Fibroblast of villous mesenchyme (primary cell): ENCODE measurements around the gene IFT172. TPM values are rescaled to one million over a fixed set of nuclear protein-coding genes. Genes with fewer than 3 reads are reported as not detected.

Experiments
- DNase-seq: peaks from one replicate; pipeline ENCODE4 v3.0.0-alpha.2; 2010; ENCODE audit warnings: low read depth
- H3K4me3 ChIP-seq: 2 replicates; pipeline ENCODE4 v1.5.1; 2011; ENCODE audit warnings: low read depth, mild to moderate bottlenecking, low read length
- total RNA-seq: library from RNA; depleted of rRNA; stranded (reverse); fragments of >200 nt; gene quantifications from 2 replicates; pipeline ENCODE4 v1.2.3, GENCODE V29; 2012
- TF ChIP-seq, protein P1 (sequence below): IDR thresholded peaks from 2 replicates; pipeline ENCODE4 v1.5.1; 2012; ENCODE audit warnings: low read depth, mild to moderate bottlenecking, low read length; ENCODE audit not compliant: insufficient read depth

The IFT172 gene
- total RNA-seq, 1 donor, result 18.1 TPM

- no peak overlapping the region for H3K4me3 ChIP-seq
- TF ChIP-seq, protein P1, sequence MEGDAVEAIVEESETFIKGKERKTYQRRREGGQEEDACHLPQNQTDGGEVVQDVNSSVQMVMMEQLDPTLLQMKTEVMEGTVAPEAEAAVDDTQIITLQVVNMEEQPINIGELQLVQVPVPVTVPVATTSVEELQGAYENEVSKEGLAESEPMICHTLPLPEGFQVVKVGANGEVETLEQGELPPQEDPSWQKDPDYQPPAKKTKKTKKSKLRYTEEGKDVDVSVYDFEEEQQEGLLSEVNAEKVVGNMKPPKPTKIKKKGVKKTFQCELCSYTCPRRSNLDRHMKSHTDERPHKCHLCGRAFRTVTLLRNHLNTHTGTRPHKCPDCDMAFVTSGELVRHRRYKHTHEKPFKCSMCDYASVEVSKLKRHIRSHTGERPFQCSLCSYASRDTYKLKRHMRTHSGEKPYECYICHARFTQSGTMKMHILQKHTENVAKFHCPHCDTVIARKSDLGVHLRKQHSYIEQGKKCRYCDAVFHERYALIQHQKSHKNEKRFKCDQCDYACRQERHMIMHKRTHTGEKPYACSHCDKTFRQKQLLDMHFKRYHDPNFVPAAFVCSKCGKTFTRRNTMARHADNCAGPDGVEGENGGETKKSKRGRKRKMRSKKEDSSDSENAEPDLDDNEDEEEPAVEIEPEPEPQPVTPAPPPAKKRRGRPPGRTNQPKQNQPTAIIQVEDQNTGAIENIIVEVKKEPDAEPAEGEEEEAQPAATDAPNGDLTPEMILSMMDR, result no peak
- DNase-seq, result no peak
Observed at GRCh38 chr2:27461118-27461517, 28.4 kb downstream of the IFT172 start.

DNA sequence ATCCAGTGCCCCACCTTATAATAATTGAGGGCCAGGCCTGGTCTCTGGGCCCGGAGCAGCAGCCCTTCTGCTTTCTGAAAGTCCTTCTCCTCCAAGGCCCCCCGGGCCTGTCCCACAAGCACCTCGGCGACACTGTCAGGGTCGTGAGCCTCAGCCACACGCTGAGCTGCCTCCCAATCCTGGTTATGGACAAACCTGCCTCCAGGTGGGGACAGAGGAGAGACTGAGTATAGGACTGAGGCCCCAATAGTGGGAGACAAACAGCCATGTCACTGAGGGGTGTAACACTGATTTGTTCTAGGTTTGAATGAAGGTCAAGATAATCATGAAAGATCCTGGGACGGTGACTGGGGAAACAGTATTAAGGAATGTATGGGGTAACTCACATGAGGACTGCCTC is 35.6 kb downstream of the IFT172 start:
- TF ChIP-seq, protein P1, result no peak
- no peak for DNase-seq
- no peak overlapping the region for H3K4me3 ChIP-seq

GRCh38 chr2:27451095-27451494 is 38.4 kb downstream of the IFT172 start:
- H3K4me3 ChIP-seq, result no peak overlapping the region
- TF ChIP-seq, protein P1, result no peak
- no peak for DNase-seq

- no peak for DNase-seq
- H3K4me3 ChIP-seq, result no peak overlapping the region
- TF ChIP-seq, protein P1, result no peak
Observed at GRCh38 chr2:27448381-27448780, 41.2 kb downstream of the IFT172 start.

DNA sequence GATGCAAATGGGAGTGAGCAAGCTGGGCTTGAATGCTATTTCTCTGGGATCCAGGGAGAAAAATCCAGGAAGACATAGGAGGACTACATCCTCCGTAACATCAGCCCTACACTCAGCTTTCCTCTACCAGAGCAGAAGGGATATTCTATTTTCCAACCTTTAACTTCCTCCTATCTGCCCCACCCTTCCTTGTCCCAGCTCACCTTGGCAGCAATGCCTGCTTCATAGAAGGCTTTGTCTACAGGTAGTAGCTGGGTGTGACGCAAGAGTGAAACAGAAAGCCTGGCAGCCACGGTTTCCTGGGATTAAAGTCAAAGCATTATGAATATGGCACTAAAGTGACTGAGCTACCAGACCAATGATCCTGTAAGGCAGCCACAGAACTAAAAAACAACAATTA is 43.5 kb downstream of the IFT172 start:
- TF ChIP-seq, protein P1, result no peak
- DNase-seq, result no peak
- H3K4me3 ChIP-seq, result no peak overlapping the region

- no peak for DNase-seq
- TF ChIP-seq, protein P1, result no peak
- no peak overlapping the region for H3K4me3 ChIP-seq
Observed at GRCh38 chr2:27445615-27446014, 43.9 kb downstream of the IFT172 start.

DNA sequence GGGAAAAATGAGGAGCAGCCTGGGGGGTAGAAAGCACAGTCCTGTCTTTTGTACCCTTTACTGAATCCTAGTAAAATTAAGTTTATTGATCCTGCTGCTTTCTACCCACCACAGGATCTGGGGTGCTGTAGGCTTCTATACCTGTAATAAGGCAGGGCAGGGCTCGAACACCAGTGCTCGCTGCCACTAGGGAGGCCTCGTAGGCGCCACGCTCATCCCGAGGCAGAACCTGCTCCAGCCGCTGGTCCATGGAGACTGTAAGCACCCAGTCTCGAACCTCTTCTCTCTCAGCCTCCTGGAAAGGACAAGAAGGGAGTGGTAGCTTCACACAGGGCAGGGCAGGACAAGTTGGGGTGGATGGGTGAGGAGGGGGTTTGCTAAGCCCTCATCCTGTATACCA is 44.4 kb downstream of the IFT172 start:
- TF ChIP-seq, protein P1, result no peak
- no peak for DNase-seq
- H3K4me3 ChIP-seq, result no peak overlapping the region
